HL-60 (cell line): ENCODE results near the gene ATF6.

Experiments
- GABPA ChIP-seq: IDR thresholded peaks from 2 replicates; pipeline ENCODE4 v1.6.1; 2012; ENCODE audit warnings: low read depth
- POLR2AphosphoS5 ChIP-seq: IDR thresholded peaks from 2 replicates; pipeline ENCODE4 v1.6.1; 2012; ENCODE audit warnings: low read depth
- SPI1 ChIP-seq: IDR thresholded peaks from 2 replicates; pipeline ENCODE4 v1.6.1; 2012; ENCODE audit warnings: low read depth, mild to moderate bottlenecking, borderline replicate concordance
- TF ChIP-seq, protein P1 (sequence below): IDR thresholded peaks from one replicate; pipeline ENCODE4 v1.5.1; 2011; ENCODE audit warnings: low read length, control low read depth, inconsistent platforms; ENCODE audit not compliant: insufficient read depth
- TF ChIP-seq, protein P2 (sequence below): IDR thresholded peaks from 2 replicates; pipeline ENCODE4 v1.6.1; 2012; ENCODE audit warnings: low read depth; ENCODE audit not compliant: insufficient replicate concordance

DNA sequence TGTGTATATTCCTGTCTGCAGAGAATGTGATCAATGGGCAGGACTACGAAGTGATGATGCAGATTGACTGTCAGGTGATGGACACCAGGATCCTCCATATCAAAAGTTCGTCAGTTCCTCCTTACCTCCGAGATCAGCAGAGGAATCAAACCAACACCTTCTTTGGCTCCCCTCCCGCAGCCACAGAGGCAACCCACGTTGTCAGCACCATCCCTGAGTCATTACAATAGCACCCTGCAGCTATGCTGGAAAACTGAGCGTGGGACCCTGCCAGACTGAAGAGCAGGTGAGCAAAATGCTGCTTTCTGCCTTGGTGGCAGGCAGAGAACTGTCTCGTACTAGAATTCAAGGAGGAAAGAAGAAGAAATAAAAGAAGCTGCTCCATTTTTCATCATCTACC lies 192.3 kb downstream of the ATF6 start:
- TF ChIP-seq, protein P1, sequence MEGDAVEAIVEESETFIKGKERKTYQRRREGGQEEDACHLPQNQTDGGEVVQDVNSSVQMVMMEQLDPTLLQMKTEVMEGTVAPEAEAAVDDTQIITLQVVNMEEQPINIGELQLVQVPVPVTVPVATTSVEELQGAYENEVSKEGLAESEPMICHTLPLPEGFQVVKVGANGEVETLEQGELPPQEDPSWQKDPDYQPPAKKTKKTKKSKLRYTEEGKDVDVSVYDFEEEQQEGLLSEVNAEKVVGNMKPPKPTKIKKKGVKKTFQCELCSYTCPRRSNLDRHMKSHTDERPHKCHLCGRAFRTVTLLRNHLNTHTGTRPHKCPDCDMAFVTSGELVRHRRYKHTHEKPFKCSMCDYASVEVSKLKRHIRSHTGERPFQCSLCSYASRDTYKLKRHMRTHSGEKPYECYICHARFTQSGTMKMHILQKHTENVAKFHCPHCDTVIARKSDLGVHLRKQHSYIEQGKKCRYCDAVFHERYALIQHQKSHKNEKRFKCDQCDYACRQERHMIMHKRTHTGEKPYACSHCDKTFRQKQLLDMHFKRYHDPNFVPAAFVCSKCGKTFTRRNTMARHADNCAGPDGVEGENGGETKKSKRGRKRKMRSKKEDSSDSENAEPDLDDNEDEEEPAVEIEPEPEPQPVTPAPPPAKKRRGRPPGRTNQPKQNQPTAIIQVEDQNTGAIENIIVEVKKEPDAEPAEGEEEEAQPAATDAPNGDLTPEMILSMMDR: no peak
- TF ChIP-seq POLR2AphosphoS5 (no peak), GABPA (no peak), SPI1 (no peak)
- TF ChIP-seq, protein P2, sequence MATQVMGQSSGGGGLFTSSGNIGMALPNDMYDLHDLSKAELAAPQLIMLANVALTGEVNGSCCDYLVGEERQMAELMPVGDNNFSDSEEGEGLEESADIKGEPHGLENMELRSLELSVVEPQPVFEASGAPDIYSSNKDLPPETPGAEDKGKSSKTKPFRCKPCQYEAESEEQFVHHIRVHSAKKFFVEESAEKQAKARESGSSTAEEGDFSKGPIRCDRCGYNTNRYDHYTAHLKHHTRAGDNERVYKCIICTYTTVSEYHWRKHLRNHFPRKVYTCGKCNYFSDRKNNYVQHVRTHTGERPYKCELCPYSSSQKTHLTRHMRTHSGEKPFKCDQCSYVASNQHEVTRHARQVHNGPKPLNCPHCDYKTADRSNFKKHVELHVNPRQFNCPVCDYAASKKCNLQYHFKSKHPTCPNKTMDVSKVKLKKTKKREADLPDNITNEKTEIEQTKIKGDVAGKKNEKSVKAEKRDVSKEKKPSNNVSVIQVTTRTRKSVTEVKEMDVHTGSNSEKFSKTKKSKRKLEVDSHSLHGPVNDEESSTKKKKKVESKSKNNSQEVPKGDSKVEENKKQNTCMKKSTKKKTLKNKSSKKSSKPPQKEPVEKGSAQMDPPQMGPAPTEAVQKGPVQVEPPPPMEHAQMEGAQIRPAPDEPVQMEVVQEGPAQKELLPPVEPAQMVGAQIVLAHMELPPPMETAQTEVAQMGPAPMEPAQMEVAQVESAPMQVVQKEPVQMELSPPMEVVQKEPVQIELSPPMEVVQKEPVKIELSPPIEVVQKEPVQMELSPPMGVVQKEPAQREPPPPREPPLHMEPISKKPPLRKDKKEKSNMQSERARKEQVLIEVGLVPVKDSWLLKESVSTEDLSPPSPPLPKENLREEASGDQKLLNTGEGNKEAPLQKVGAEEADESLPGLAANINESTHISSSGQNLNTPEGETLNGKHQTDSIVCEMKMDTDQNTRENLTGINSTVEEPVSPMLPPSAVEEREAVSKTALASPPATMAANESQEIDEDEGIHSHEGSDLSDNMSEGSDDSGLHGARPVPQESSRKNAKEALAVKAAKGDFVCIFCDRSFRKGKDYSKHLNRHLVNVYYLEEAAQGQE: no peak
